ENCODE results near the gene OXLD1.

- no peak for TF ChIP-seq POLR2AphosphoS5 (IDR thresholded peaks at IDR 0.05)
- TF ChIP-seq EP300 (IDR thresholded peaks at IDR 0.05): no peak
These were observed 18.1 kb upstream of the OXLD1 start for GRCh38 chr17:81684442-81684911.
